ENCODE results near the gene ATL2.

The ATL2 gene

GRCh38 chr2:38296197-38296780 lies 80.8 kb downstream of the ATL2 start:
- TF ChIP-seq CREB1 (IDR thresholded peaks at IDR 0.05; ENCODE audit: low read depth) (no peak), MAX (IDR thresholded peaks at IDR 0.05) (no peak), ZBTB7A (IDR thresholded peaks at IDR 0.05; ENCODE audit: low read depth) (no peak), REST (IDR thresholded peaks at IDR 0.05; ENCODE audit: low read depth) (no peak), TCF12 (IDR thresholded peaks at IDR 0.05; ENCODE audit: low read depth) (no peak), TAF1 (IDR thresholded peaks at IDR 0.05; ENCODE audit: low read depth) (no peak), NFIC (IDR thresholded peaks at IDR 0.05) (no peak), EP300 (IDR thresholded peaks at IDR 0.05; ENCODE audit: borderline replicate concordance) (no peak), RAD21 (IDR thresholded peaks at IDR 0.05; ENCODE audit: low read depth) (no peak), USF1 (IDR thresholded peaks at IDR 0.05) (no peak), YY1 (IDR thresholded peaks at IDR 0.05; ENCODE audit: low read depth) (no peak), FOXM1 (IDR thresholded peaks at IDR 0.05; ENCODE audit: borderline replicate concordance, low read depth) (no peak), CEBPB (IDR thresholded peaks at IDR 0.05) (no peak), TEAD4 (IDR thresholded peaks at IDR 0.05) (no peak), EGR1 (IDR thresholded peaks at IDR 0.05) (no peak)

GRCh38 chr2:38294597-38294996 lies 82.5 kb downstream of the ATL2 start:
- no peak for TF ChIP-seq CEBPB (IDR thresholded peaks at IDR 0.05)
- TF ChIP-seq ZBTB7A (IDR thresholded peaks at IDR 0.05; ENCODE audit: low read depth), result no peak
- TF ChIP-seq RAD21 (IDR thresholded peaks at IDR 0.05; ENCODE audit: low read depth), result no peak
- no peak for TF ChIP-seq TEAD4 (IDR thresholded peaks at IDR 0.05)
- no peak for TF ChIP-seq TCF12 (IDR thresholded peaks at IDR 0.05; ENCODE audit: low read depth)
- TF ChIP-seq FOXM1 (IDR thresholded peaks at IDR 0.05; ENCODE audit: borderline replicate concordance, low read depth), result no peak
- TF ChIP-seq EP300 (IDR thresholded peaks at IDR 0.05; ENCODE audit: borderline replicate concordance), result no peak
- no peak for TF ChIP-seq REST (IDR thresholded peaks at IDR 0.05; ENCODE audit: low read depth)
- TF ChIP-seq EGR1 (IDR thresholded peaks at IDR 0.05), result no peak
- TF ChIP-seq YY1 (IDR thresholded peaks at IDR 0.05; ENCODE audit: low read depth), result no peak
- TF ChIP-seq NFIC (IDR thresholded peaks at IDR 0.05), result no peak
- no peak for TF ChIP-seq MAX (IDR thresholded peaks at IDR 0.05)
- TF ChIP-seq CREB1 (IDR thresholded peaks at IDR 0.05; ENCODE audit: low read depth), result no peak
- no peak for TF ChIP-seq USF1 (IDR thresholded peaks at IDR 0.05)
- TF ChIP-seq TAF1 (IDR thresholded peaks at IDR 0.05; ENCODE audit: low read depth), result no peak

- TF ChIP-seq CEBPB (IDR thresholded peaks at IDR 0.05) (no peak), USF1 (IDR thresholded peaks at IDR 0.05) (no peak), EP300 (IDR thresholded peaks at IDR 0.05; ENCODE audit: borderline replicate concordance) (no peak), REST (IDR thresholded peaks at IDR 0.05; ENCODE audit: low read depth) (no peak), FOXM1 (IDR thresholded peaks at IDR 0.05; ENCODE audit: borderline replicate concordance, low read depth) (no peak), RAD21 (IDR thresholded peaks at IDR 0.05; ENCODE audit: low read depth) (no peak), ZBTB7A (IDR thresholded peaks at IDR 0.05; ENCODE audit: low read depth) (no peak), TCF12 (IDR thresholded peaks at IDR 0.05; ENCODE audit: low read depth) (no peak), MAX (IDR thresholded peaks at IDR 0.05) (no peak), CREB1 (IDR thresholded peaks at IDR 0.05; ENCODE audit: low read depth) (no peak)
These were observed 83.8 kb downstream of the ATL2 start for GRCh38 chr2:38293152-38293865.
